Measurements from ENCODE around the gene SERPINA1. TPM values are rescaled to one million over a fixed set of nuclear protein-coding genes. Genes with fewer than 3 reads are reported as not detected.
"Not testable (repeated sequence)": the region's sequence is repeated elsewhere in the genome, so short reads cannot be mapped to it uniquely, and the experiment has no call there.

SERPINA1 gene
- total RNA-seq, 1 experiment from 2014 or later, result 4.9 TPM

DNA sequence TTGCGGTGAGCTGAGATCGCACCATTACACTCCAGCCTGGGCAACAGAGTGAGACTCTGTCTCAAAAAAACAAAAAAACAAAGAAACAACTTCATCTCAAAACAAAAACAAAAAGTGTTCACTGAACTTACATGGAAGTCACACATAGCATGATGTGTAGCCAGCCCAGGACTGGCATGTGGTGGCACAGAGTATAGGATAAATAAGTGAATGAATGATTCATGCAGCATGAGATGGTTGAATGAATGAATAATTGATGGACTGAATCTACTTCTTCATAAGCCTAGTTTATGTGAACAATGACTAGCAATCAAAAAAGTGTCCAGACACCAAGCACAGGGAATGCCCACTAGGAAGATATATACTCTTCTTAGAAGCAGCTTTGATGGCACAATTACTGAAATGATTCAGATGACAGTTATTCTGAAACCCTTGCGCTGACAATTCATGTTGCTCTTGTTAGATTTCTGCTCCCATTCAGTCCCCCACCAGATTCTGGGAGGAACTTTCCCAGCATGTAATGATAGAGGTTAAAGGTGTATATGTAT lies 33.7 kb downstream of the SERPINA1 start:
- in situ Hi-C loops (cut with HindIII; ENCODE audit: low pct_unique_long_range_greater_than_20kb, low sequenced_read_pairs), result no loop called here
- Histone ChIP-seq H3K9me3 (ENCODE audit: control insufficient read depth, insufficient read depth, low read depth, low read length) (no peaks in the 10 kb centered on the region), H3K4me1 (ENCODE audit: control insufficient read depth, insufficient read depth, low read length) (no peaks in the 10 kb centered on the region), H3K27ac (ENCODE audit: low read length) (no peak overlapping the region), H3K27me3 (ENCODE audit: control insufficient read depth, insufficient read depth, low read length) (no peaks in the 10 kb centered on the region), H3K36me3 (ENCODE audit: control insufficient read depth, insufficient read depth, low read length) (no peaks in the 10 kb centered on the region), H3K4me3 (ENCODE audit: low read depth in 2 of 2, low read length in 2 of 2) (no peak overlapping the region)
- TF ChIP-seq POLR2AphosphoS5 (IDR thresholded peaks at IDR 0.05; ENCODE audit: low read depth, low read length) (no peak), TCF7L2 (IDR thresholded peaks at IDR 0.05; ENCODE audit: low read depth, low read length) (no peak)
- TF ChIP-seq, protein P1, sequence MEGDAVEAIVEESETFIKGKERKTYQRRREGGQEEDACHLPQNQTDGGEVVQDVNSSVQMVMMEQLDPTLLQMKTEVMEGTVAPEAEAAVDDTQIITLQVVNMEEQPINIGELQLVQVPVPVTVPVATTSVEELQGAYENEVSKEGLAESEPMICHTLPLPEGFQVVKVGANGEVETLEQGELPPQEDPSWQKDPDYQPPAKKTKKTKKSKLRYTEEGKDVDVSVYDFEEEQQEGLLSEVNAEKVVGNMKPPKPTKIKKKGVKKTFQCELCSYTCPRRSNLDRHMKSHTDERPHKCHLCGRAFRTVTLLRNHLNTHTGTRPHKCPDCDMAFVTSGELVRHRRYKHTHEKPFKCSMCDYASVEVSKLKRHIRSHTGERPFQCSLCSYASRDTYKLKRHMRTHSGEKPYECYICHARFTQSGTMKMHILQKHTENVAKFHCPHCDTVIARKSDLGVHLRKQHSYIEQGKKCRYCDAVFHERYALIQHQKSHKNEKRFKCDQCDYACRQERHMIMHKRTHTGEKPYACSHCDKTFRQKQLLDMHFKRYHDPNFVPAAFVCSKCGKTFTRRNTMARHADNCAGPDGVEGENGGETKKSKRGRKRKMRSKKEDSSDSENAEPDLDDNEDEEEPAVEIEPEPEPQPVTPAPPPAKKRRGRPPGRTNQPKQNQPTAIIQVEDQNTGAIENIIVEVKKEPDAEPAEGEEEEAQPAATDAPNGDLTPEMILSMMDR (IDR thresholded peaks at IDR 0.05), result no peak
- DNase-seq (ENCODE audit: low read depth, low spot score) (no peak), ATAC-seq (no peak)
- intact Hi-C loops (cut with micrococcal nuclease; ENCODE audit: unreplicated experiment), result no loop called here
- CTCF ChIA-PET, result no interaction called here
- POLR2A ChIA-PET, result no interaction called here
- BruUV-seq (replicated peaks), result no TSS peak

DNA sequence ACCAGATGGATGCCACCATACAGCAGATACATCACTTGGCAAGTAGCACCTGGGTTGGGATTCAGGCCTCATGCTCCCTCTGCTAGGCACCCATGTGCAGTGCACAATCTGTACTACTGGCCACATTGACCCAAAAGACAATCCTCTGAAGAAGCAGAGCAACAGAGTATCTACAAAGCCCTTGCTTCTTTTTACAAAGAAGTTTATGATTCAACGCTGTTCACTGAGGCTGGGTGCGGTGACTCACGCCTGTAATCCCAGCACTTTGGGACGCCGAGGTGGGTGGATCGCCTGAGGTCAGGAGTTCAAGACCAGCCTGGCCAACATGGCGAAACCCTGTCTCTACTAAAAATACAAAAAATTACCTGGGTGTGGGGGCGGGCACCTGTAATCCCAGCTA lies 34.2 kb downstream of the SERPINA1 start:
- intact Hi-C loops (cut with micrococcal nuclease; ENCODE audit: unreplicated experiment); ATAC-seq; H3K36me3 ChIP-seq (ENCODE audit: control insufficient read depth, insufficient read depth, low read length); H3K27me3 ChIP-seq (ENCODE audit: control insufficient read depth, insufficient read depth, low read length); H3K27ac ChIP-seq (ENCODE audit: low read length); BruUV-seq (replicated peaks); DNase-seq (ENCODE audit: low read depth, low spot score); H3K4me1 ChIP-seq (ENCODE audit: control insufficient read depth, insufficient read depth, low read length); in situ Hi-C loops (cut with HindIII; ENCODE audit: low pct_unique_long_range_greater_than_20kb, low sequenced_read_pairs); H3K4me3 ChIP-seq (ENCODE audit: low read depth in 2 of 2, low read length in 2 of 2); POLR2A ChIA-PET; H3K9me3 ChIP-seq (ENCODE audit: control insufficient read depth, insufficient read depth, low read depth, low read length); CTCF ChIA-PET: not testable (repeated sequence)

DNA sequence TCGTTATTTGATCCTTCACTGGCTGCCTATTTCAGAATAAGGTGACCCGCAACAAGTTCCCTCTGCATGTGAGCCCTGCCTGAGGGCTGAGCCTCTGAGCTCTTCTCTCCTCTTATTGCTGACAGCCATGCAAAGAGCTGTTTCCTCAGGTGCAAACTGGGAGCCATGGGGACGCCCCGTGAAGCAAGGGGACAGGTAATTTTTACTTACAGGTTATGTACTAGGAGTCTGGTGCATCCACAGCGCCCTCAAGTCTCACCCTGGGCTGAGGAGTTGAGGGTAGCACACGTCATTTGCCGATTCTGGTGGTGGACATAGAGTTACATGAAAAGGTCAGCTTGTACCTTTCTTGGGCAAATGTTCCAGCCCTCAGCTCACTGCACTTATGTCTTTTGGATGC lies 39.1 kb downstream of the SERPINA1 start:
- H3K4me3 ChIP-seq (ENCODE audit: low read depth in 2 of 2, low read length in 2 of 2), result no peak overlapping the region
- CTCF ChIA-PET, result no interaction called here
- no peak overlapping the region for H3K27ac ChIP-seq (ENCODE audit: low read length)
- TF ChIP-seq TCF7L2 (IDR thresholded peaks at IDR 0.05; ENCODE audit: low read depth, low read length) (no peak), SIN3A (IDR thresholded peaks at IDR 0.05; ENCODE audit: borderline replicate concordance, insufficient read depth, low read depth, low read length) (no peak), POLR2AphosphoS5 (IDR thresholded peaks at IDR 0.05; ENCODE audit: low read depth, low read length) (no peak)
- TF ChIP-seq, protein P1 (IDR thresholded peaks at IDR 0.05), result no peak
- TF ChIP-seq, protein P2, sequence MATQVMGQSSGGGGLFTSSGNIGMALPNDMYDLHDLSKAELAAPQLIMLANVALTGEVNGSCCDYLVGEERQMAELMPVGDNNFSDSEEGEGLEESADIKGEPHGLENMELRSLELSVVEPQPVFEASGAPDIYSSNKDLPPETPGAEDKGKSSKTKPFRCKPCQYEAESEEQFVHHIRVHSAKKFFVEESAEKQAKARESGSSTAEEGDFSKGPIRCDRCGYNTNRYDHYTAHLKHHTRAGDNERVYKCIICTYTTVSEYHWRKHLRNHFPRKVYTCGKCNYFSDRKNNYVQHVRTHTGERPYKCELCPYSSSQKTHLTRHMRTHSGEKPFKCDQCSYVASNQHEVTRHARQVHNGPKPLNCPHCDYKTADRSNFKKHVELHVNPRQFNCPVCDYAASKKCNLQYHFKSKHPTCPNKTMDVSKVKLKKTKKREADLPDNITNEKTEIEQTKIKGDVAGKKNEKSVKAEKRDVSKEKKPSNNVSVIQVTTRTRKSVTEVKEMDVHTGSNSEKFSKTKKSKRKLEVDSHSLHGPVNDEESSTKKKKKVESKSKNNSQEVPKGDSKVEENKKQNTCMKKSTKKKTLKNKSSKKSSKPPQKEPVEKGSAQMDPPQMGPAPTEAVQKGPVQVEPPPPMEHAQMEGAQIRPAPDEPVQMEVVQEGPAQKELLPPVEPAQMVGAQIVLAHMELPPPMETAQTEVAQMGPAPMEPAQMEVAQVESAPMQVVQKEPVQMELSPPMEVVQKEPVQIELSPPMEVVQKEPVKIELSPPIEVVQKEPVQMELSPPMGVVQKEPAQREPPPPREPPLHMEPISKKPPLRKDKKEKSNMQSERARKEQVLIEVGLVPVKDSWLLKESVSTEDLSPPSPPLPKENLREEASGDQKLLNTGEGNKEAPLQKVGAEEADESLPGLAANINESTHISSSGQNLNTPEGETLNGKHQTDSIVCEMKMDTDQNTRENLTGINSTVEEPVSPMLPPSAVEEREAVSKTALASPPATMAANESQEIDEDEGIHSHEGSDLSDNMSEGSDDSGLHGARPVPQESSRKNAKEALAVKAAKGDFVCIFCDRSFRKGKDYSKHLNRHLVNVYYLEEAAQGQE (IDR thresholded peaks at IDR 0.05; ENCODE audit: insufficient read depth in 1 of 2, low read depth in 2 of 2, low read length in 1 of 2), result no peak
- no peak for ATAC-seq
- H3K4me1 ChIP-seq (ENCODE audit: control insufficient read depth, insufficient read depth, low read length), result no peaks in the 10 kb centered on the region
- intact Hi-C loops (cut with micrococcal nuclease; ENCODE audit: unreplicated experiment), result no loop called here
- POLR2A ChIA-PET, result no interaction called here
- H3K36me3 ChIP-seq (ENCODE audit: control insufficient read depth, insufficient read depth, low read length), result no peaks in the 10 kb centered on the region
- in situ Hi-C loops (cut with HindIII; ENCODE audit: low pct_unique_long_range_greater_than_20kb, low sequenced_read_pairs), result no loop called here
- H3K27me3 ChIP-seq (ENCODE audit: control insufficient read depth, insufficient read depth, low read length), result no peaks in the 10 kb centered on the region
- BruUV-seq (replicated peaks), result no TSS peak
- H3K9me3 ChIP-seq (ENCODE audit: control insufficient read depth, insufficient read depth, low read depth, low read length), result no peaks in the 10 kb centered on the region
- no peak for DNase-seq (ENCODE audit: low read depth, low spot score)

Data from Panc1 (cell line).